HepG2 (cell line): ENCODE data around the gene PRXL2B. TPM values are rescaled to one million over a fixed set of nuclear protein-coding genes. Genes with fewer than 3 reads are reported as not detected.

Experiments used
- ATAC-seq: fragments of 200-7000 bp; cut with Tn5 transposase; 3 replicates; pipeline ENCODE4 v1.9.1; 2020; ENCODE audit warnings: mild to moderate bottlenecking, moderate library complexity
- BruUV-seq: library from RNA; stranded (reverse); fragments of 400-500 nt; replicated peaks from 2 replicates; lab custom pipeline; 2021; lab: Mats Ljungman, UMichigan
- CTCF ChIA-PET: fragments of 300-600 bp; formaldehyde crosslinking; extraction: SDS; loops from one replicate; lab custom pipeline; 2021; ENCODE audit warnings: low total read pairs, inconsistent platforms, low intra/inter-chr PET ratio; lab: Yijun Ruan, JAX
- POLR2A ChIA-PET: fragments of 350-600 bp; sonication (Branson Sonifier 250); formaldehyde crosslinking; loops from one replicate; lab custom pipeline; 2020; ENCODE audit warnings: antibody characterized with exemption, inconsistent platforms; lab: Yijun Ruan, JAX
- DNase-seq: peaks from one replicate; pipeline ENCODE4 v3.0.0-alpha.2; 2015; ENCODE audit warnings: low spot score
- FAIRE-seq: peaks from 3 replicates; lab custom pipeline; 2011; peaks lifted over from hg19 to GRCh38; lab: Jason Lieb, UNC
- H2AFZ ChIP-seq: one replicate; pipeline ENCODE4 v1.6.1; 2011; ENCODE audit warnings: low read length, inconsistent platforms
- H3K27ac ChIP-seq: fragments of 300-600 bp; 3 replicates; pipeline ENCODE4 v1.8.0; 2011; ENCODE audit warnings: mixed run types, mild to moderate bottlenecking, mixed read lengths, low read length, inconsistent platforms; ENCODE audit not compliant: insufficient read depth; ENCODE audit errors: extremely low read length
- H3K27me3 ChIP-seq, 2 experiments: fragments of 200-600 bp in 1 of 2; 2 replicates in 1 of 2; 3 replicates in 1 of 2; pipeline versions ENCODE4 v1.6.0 to v1.8.0; 2011; ENCODE audit warnings: low read length in 2 of 2, mild to moderate bottlenecking in 2 of 2, moderate library complexity in 2 of 2, inconsistent platforms in 1 of 2; ENCODE audit not compliant: insufficient read depth in 2 of 2, control insufficient read depth in 1 of 2
- H3K36me3 ChIP-seq, 2 experiments: fragments of 200-600 bp in 1 of 2; replicated peaks in 1 of 2; 2 replicates in 1 of 2; 3 replicates in 1 of 2; pipeline versions ENCODE4 v1.5.1 to v1.8.0; 2011; ENCODE audit warnings: low read length in 2 of 2, inconsistent platforms in 1 of 2; ENCODE audit not compliant: insufficient read depth in 2 of 2, control insufficient read depth in 1 of 2
- H3K4me1 ChIP-seq: 2 replicates; pipeline ENCODE4 v1.5.1; 2012; ENCODE audit warnings: low read length, inconsistent platforms; ENCODE audit not compliant: insufficient read depth
- H3K4me2 ChIP-seq: 2 replicates; pipeline ENCODE4 v1.6.0; 2011; ENCODE audit warnings: low read depth, low read length, inconsistent platforms
- H3K4me3 ChIP-seq, 3 experiments: fragments of 200-600 bp in 1 of 3; sonication (generic), shearing (Covaris generic) in 1 of 3; replicated peaks in 1 of 3; 2 replicates each; pipeline ENCODE4 v1.5.1; 2011 to 2016; ENCODE audit warnings: low read length in 3 of 3, inconsistent platforms in 2 of 3, low read depth in 2 of 3, mild to moderate bottlenecking in 2 of 3, control low read depth in 1 of 3, mixed read lengths in 1 of 3; ENCODE audit not compliant: insufficient read depth in 1 of 3
- H3K79me2 ChIP-seq: one replicate; pipeline ENCODE4 v1.6.1; 2011; ENCODE audit warnings: low read length, inconsistent platforms; ENCODE audit not compliant: insufficient read depth
- H3K9ac ChIP-seq: 2 replicates; pipeline ENCODE4 v1.6.0; 2011; ENCODE audit warnings: mild to moderate bottlenecking, low read depth, low read length, inconsistent platforms; ENCODE audit not compliant: insufficient read depth
- H3K9me3 ChIP-seq: 2 replicates; pipeline ENCODE4 v1.5.1; 2012; ENCODE audit warnings: mild to moderate bottlenecking, low read length
- H4K20me1 ChIP-seq: 2 replicates; pipeline ENCODE4 v1.6.0; 2011; ENCODE audit warnings: inconsistent platforms, mild to moderate bottlenecking, low read length, moderate library complexity; ENCODE audit not compliant: insufficient read depth
- FOXM1 ChIP-seq: sonication (generic); formaldehyde crosslinking; IDR thresholded peaks from 2 replicates; pipeline ENCODE4 v1.5.0; 2020; ENCODE audit warnings: missing genetic modification reagents
- GABPB1 ChIP-seq: IDR thresholded peaks from 2 replicates; pipeline ENCODE4 v1.6.1; 2016; ENCODE audit warnings: mild to moderate bottlenecking, missing genetic modification reagents, moderate library complexity, missing compliant biosample characterization
- TMF1 ChIP-seq: sonication (generic); formaldehyde crosslinking; IDR thresholded peaks from 2 replicates; pipeline ENCODE4 v1.8.1; 2022; ENCODE audit warnings: low read depth, missing genetic modification reagents
- WIZ ChIP-seq: sonication (generic); formaldehyde crosslinking; IDR thresholded peaks from 2 replicates; pipeline ENCODE4 v1.5.1; 2020; ENCODE audit warnings: mild to moderate bottlenecking, missing genetic modification reagents
- ZFP36L2 ChIP-seq: sonication (generic); formaldehyde crosslinking; IDR thresholded peaks from 2 replicates; pipeline ENCODE4 v1.4.0; 2020; ENCODE audit warnings: missing genetic modification reagents
- ZNF24 ChIP-seq: fragments of 450-650 bp; IDR thresholded peaks from 2 replicates; pipeline ENCODE4 v1.6.1; 2017; ENCODE audit warnings: antibody characterized with exemption, mild to moderate bottlenecking
- ZNF441 ChIP-seq: sonication (generic); formaldehyde crosslinking; IDR thresholded peaks from 2 replicates; pipeline ENCODE4 v1.7.0; 2021; ENCODE audit warnings: missing genetic modification reagents, borderline replicate concordance
- ZNF496 ChIP-seq: sonication (generic); formaldehyde crosslinking; IDR thresholded peaks from 2 replicates; pipeline ENCODE4 v1.8.1; 2023; ENCODE audit warnings: mild to moderate bottlenecking, moderate library complexity, missing genetic modification reagents; ENCODE audit not compliant: insufficient replicate concordance
- ZNF724P ChIP-seq: sonication (generic); formaldehyde crosslinking; IDR thresholded peaks from 2 replicates; pipeline ENCODE4 v1.8.0; 2022; ENCODE audit warnings: missing genetic modification reagents, borderline replicate concordance
- WGBS: methylation state at CpG from one replicate; pipeline ENCODE4 v1.1.6; 2017; ENCODE audit warnings: low lambda C conversion rate; 5-methylcytosine and 5-hydroxymethylcytosine counted together
- in situ Hi-C: cut with HindIII; loops from 2 replicates; pipeline ENCODE4 v1.10.0; 2017; ENCODE audit warnings: low pct_unique_long_range_greater_than_20kb; ENCODE audit not compliant: extremely low pct_ligation_motif_present
- intact Hi-C: fragments of 100-400 bp; cut with micrococcal nuclease; formaldehyde crosslinking; loops from one replicate; pipeline ENCODE4 v1.10.0; 2022; ENCODE audit not compliant: unreplicated experiment
- polyA plus RNA-seq, 8 experiments: library from polyadenylated mRNA; depleted of rRNA in 3 of 8; stranded (reverse) in 7 of 8; unstranded in 1 of 8; fragments of >200 nt; fragmentation: Illumina TruSeq in 4 of 8; extraction: Trizol in 4 of 8; gene quantifications; 2 replicates each; pipeline versions ENCODE4 v1.2.1 to v1.2.3, GENCODE V29; 2011 to 2016; ENCODE audit warnings: low read depth in 4 of 8, missing spikeins in 1 of 8, mixed read lengths in 1 of 8; ENCODE audit not compliant: insufficient read depth in 1 of 8
- total RNA-seq, 5 experiments: library from RNA; depleted of rRNA; stranded (reverse); fragments of >200 nt; fragmentation: Illumina TruSeq; extraction: Trizol; gene quantifications; 2 replicates each; pipeline ENCODE4 v1.2.3, GENCODE V29; 2016; ENCODE audit warnings: low read depth in 1 of 5
- TF ChIP-seq, protein P1 (sequence below): sonication (generic); formaldehyde crosslinking; IDR thresholded peaks from 2 replicates; pipeline ENCODE4 v1.4.0; 2020; ENCODE audit warnings: missing genetic modification reagents
- TF ChIP-seq, protein P2 (sequence below): sonication (generic); formaldehyde crosslinking; IDR thresholded peaks from 2 replicates; pipeline ENCODE4 v1.8.1; 2023; ENCODE audit warnings: missing genetic modification reagents, mild to moderate bottlenecking, borderline replicate concordance
- TF ChIP-seq, protein P3 (sequence below): sonication (generic); formaldehyde crosslinking; IDR thresholded peaks from 2 replicates; pipeline ENCODE4 v1.4.0; 2020; ENCODE audit warnings: missing genetic modification reagents
- TF ChIP-seq, protein P4 (sequence below): sonication (generic); formaldehyde crosslinking; IDR thresholded peaks from 2 replicates; pipeline ENCODE4 v1.8.1; 2023; ENCODE audit warnings: missing genetic modification reagents, inconsistent platforms, borderline replicate concordance
- TF ChIP-seq, protein P5 (sequence below): fragments of 450-650 bp; IDR thresholded peaks from 2 replicates; pipeline ENCODE4 v1.6.1; 2016

PRXL2B gene
- total and polyA plus RNA-seq, 2 of the 13 experiments (the other 11 are each of a cell fraction or from before 2014, with no cell fraction given): 16.8 to 22.1 TPM

DNA sequence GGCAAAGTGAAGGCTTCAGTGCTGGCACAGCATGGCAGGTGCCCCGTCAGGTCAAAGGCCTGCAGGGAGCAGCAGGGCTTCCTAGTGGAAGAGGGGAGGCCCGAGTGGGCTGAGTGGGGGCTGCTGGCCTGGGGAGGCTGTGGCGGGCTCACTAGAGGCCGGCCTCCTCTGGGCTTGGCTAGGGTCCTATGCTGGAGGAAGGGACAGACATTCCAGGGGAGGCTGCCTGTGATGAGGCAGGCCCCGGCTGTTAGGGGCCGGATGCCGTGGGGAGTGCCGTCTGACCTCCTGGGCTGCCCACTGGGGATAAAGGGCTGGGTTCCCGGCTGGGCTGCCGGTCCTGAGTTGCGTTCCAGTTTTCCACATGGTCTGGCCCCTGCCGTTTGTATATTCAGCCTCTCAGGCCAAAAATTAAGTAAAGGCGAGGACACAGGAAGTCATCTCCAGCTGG is 21.1 kb downstream of the PRXL2B start:
- ChIA-PET POLR2A (no interaction called here), CTCF (no interaction called here)
- BruUV-seq: no TSS peak
- no peaks in the 10 kb centered on the region for H3K9me3 ChIP-seq
- no peak overlapping the region for H3K4me3 ChIP-seq
- in situ Hi-C loops: no loop called here
- no peak overlapping the region for H3K27ac ChIP-seq
- H4K20me1 ChIP-seq: no peaks in the 10 kb centered on the region
- H3K79me2 ChIP-seq: no peaks in the 10 kb centered on the region
- no peak for FAIRE-seq
- H2AFZ ChIP-seq: no peak overlapping the region
- no peaks in the 10 kb centered on the region for H3K4me1 ChIP-seq
- no peak for ATAC-seq
- intact Hi-C loops: no loop called here
- peaks cover 15 to 73% of the 10 kb centered on the region in 2 experiments; a peak in 4 of 5 replicates for H3K27me3 ChIP-seq
- H3K9ac ChIP-seq: no peak overlapping the region
- no peak overlapping the region for H3K4me2 ChIP-seq
- WGBS: 13% methylated on average over 7 of the region's 13 CpGs
- DNase-seq: no peak
- H3K36me3 ChIP-seq: no peaks in the 10 kb centered on the region
- TF ChIP-seq, protein P1, sequence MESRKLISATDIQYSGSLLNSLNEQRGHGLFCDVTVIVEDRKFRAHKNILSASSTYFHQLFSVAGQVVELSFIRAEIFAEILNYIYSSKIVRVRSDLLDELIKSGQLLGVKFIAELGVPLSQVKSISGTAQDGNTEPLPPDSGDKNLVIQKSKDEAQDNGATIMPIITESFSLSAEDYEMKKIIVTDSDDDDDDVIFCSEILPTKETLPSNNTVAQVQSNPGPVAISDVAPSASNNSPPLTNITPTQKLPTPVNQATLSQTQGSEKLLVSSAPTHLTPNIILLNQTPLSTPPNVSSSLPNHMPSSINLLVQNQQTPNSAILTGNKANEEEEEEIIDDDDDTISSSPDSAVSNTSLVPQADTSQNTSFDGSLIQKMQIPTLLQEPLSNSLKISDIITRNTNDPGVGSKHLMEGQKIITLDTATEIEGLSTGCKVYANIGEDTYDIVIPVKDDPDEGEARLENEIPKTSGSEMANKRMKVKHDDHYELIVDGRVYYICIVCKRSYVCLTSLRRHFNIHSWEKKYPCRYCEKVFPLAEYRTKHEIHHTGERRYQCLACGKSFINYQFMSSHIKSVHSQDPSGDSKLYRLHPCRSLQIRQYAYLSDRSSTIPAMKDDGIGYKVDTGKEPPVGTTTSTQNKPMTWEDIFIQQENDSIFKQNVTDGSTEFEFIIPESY (CRISPR knock-in tag): no peak
- TF ChIP-seq ZFP36L2 (CRISPR knock-in tag): no peak
- TF ChIP-seq ZNF441: no peak
- TF ChIP-seq, protein P2, sequence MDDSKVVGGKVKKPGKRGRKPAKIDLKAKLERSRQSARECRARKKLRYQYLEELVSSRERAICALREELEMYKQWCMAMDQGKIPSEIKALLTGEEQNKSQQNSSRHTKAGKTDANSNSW (CRISPR knock-in tag): no peak
- no peak for TF ChIP-seq WIZ
- TF ChIP-seq, protein P3, sequence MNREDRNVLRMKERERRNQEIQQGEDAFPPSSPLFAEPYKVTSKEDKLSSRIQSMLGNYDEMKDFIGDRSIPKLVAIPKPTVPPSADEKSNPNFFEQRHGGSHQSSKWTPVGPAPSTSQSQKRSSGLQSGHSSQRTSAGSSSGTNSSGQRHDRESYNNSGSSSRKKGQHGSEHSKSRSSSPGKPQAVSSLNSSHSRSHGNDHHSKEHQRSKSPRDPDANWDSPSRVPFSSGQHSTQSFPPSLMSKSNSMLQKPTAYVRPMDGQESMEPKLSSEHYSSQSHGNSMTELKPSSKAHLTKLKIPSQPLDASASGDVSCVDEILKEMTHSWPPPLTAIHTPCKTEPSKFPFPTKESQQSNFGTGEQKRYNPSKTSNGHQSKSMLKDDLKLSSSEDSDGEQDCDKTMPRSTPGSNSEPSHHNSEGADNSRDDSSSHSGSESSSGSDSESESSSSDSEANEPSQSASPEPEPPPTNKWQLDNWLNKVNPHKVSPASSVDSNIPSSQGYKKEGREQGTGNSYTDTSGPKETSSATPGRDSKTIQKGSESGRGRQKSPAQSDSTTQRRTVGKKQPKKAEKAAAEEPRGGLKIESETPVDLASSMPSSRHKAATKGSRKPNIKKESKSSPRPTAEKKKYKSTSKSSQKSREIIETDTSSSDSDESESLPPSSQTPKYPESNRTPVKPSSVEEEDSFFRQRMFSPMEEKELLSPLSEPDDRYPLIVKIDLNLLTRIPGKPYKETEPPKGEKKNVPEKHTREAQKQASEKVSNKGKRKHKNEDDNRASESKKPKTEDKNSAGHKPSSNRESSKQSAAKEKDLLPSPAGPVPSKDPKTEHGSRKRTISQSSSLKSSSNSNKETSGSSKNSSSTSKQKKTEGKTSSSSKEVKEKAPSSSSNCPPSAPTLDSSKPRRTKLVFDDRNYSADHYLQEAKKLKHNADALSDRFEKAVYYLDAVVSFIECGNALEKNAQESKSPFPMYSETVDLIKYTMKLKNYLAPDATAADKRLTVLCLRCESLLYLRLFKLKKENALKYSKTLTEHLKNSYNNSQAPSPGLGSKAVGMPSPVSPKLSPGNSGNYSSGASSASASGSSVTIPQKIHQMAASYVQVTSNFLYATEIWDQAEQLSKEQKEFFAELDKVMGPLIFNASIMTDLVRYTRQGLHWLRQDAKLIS: no peak
- TF ChIP-seq ZNF24: no peak
- TF ChIP-seq FOXM1 (CRISPR knock-in tag): no peak
- no peak for TF ChIP-seq ZNF724P (CRISPR knock-in tag)
- no peak for TF ChIP-seq TMF1 (CRISPR knock-in tag)
- no peak for TF ChIP-seq ZNF496
- no peak for TF ChIP-seq GABPB1
- TF ChIP-seq, protein P4, sequence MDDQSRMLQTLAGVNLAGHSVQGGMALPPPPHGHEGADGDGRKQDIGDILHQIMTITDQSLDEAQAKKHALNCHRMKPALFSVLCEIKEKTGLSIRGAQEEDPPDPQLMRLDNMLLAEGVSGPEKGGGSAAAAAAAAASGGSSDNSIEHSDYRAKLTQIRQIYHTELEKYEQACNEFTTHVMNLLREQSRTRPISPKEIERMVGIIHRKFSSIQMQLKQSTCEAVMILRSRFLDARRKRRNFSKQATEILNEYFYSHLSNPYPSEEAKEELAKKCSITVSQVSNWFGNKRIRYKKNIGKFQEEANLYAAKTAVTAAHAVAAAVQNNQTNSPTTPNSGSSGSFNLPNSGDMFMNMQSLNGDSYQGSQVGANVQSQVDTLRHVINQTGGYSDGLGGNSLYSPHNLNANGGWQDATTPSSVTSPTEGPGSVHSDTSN (CRISPR knock-in tag): no peak
- TF ChIP-seq, protein P5, sequence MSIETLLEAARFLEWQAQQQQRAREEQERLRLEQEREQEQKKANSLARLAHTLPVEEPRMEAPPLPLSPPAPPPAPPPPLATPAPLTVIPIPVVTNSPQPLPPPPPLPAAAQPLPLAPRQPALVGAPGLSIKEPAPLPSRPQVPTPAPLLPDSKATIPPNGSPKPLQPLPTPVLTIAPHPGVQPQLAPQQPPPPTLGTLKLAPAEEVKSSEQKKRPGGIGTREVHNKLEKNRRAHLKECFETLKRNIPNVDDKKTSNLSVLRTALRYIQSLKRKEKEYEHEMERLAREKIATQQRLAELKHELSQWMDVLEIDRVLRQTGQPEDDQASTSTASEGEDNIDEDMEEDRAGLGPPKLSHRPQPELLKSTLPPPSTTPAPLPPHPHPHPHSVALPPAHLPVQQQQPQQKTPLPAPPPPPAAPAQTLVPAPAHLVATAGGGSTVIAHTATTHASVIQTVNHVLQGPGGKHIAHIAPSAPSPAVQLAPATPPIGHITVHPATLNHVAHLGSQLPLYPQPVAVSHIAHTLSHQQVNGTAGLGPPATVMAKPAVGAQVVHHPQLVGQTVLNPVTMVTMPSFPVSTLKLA: no peak
